Measurements from ENCODE around the gene NKX6-2.

NKX6-2 gene

GRCh38 chr10:132733926-132734325 lies 52.0 kb downstream of the NKX6-2 start:
- Histone ChIP-seq H3K4me3 (ENCODE audit: low read depth, low read length) (no peak overlapping the region), H3K36me3 (ENCODE audit: control insufficient read depth, insufficient read depth, low read length) (no peaks in the 10 kb centered on the region), H3K4me1 (ENCODE audit: control insufficient read depth, insufficient read depth, low read length) (no peaks in the 10 kb centered on the region), H3K9me3 (ENCODE audit: control insufficient read depth, insufficient read depth, low read depth, low read length) (no peaks in the 10 kb centered on the region), H3K9ac (ENCODE audit: low read length) (no peak overlapping the region), H3K27me3 (ENCODE audit: control insufficient read depth, insufficient read depth, low read length) (no peaks in the 10 kb centered on the region), H3K27ac (ENCODE audit: low read depth, low read length) (no peak overlapping the region)
